ENCODE data around the gene PCNX3.
A peak's percentile ranks its signal among the peaks of the same experiment; 100 is the strongest.

PCNX3 gene

GRCh38 chr11:65599216-65599954, 16.2 kb upstream of the PCNX3 start:
- DNase-seq: no peak

- no peak for DNase-seq
Observed at GRCh38 chr11:65599955-65600246, 15.7 kb upstream of the PCNX3 start.

GRCh38 chr11:65604258-65604657, 11.3 kb upstream of the PCNX3 start:
- DNase-seq: no peak

GRCh38 chr11:65606876-65607613, 8.5 kb upstream of the PCNX3 start:
- peak; percentile 80 for DNase-seq

GRCh38 chr11:65607614-65608426, 7.8 kb upstream of the PCNX3 start:
- no peak for DNase-seq

- DNase-seq: no peak
Observed at GRCh38 chr11:65609229-65609628, 6.3 kb upstream of the PCNX3 start.

- no peak for DNase-seq
Observed at GRCh38 chr11:65609665-65610064, 5.9 kb upstream of the PCNX3 start.

- DNase-seq: peak in 1 of 2 donors; percentile 38
Observed at GRCh38 chr11:65610404-65610803, 5.2 kb upstream of the PCNX3 start.

GRCh38 chr11:65611028-65611757, 4.4 kb upstream of the PCNX3 start:
- peak; percentile 79 to 93 for DNase-seq

GRCh38 chr11:65611758-65612603, 3.6 kb upstream of the PCNX3 start:
- no peak for DNase-seq

- DNase-seq: no peak
Observed at GRCh38 chr11:65612691-65613090, 2.9 kb upstream of the PCNX3 start.

GRCh38 chr11:65613091-65613928, 2.3 kb upstream of the PCNX3 start:
- no peak for DNase-seq

- DNase-seq: no peak
Observed at GRCh38 chr11:65615950-65616574, 486 bp downstream of the PCNX3 start.

- DNase-seq: no peak
Observed at GRCh38 chr11:65616575-65617001, 1.0 kb downstream of the PCNX3 start.

- no peak for DNase-seq
Observed at GRCh38 chr11:65617136-65617850, 1.7 kb downstream of the PCNX3 start.

GRCh38 chr11:65617990-65618751, 2.6 kb downstream of the PCNX3 start:
- DNase-seq: no peak

GRCh38 chr11:65618763-65619162, 3.2 kb downstream of the PCNX3 start:
- DNase-seq: no peak

GRCh38 chr11:65619281-65619928, 3.8 kb downstream of the PCNX3 start:
- no peak for DNase-seq

GRCh38 chr11:65620666-65621065, 5.1 kb downstream of the PCNX3 start:
- no peak for DNase-seq

All from inflammatory macrophage treated with lipopolysaccharide for 1 hour (primary cell).